Upper lobe of left lung (tissue), 4 donors: ENCODE data around the gene DNMT3A.

Experiments used
- POLR2A ChIP-seq, 4 donors: fragments of 450-650 bp; IDR thresholded peaks; one replicate each; pipeline ENCODE4 v1.5.1; 2016 to 2017; ENCODE audit warnings: antibody characterized with exemption in 4 of 4, mild to moderate bottlenecking in 2 of 4
- TF ChIP-seq, protein P1 (sequence below), 6 experiments: fragments of 450-650 bp in 4 of 6; fragments of 200-600 bp in 2 of 6; sonication (generic) in 2 of 6; IDR thresholded peaks; one replicate each; pipeline ENCODE4 v1.5.1; 2016 to 2019; ENCODE audit warnings: antibody characterized with exemption in 6 of 6

DNA sequence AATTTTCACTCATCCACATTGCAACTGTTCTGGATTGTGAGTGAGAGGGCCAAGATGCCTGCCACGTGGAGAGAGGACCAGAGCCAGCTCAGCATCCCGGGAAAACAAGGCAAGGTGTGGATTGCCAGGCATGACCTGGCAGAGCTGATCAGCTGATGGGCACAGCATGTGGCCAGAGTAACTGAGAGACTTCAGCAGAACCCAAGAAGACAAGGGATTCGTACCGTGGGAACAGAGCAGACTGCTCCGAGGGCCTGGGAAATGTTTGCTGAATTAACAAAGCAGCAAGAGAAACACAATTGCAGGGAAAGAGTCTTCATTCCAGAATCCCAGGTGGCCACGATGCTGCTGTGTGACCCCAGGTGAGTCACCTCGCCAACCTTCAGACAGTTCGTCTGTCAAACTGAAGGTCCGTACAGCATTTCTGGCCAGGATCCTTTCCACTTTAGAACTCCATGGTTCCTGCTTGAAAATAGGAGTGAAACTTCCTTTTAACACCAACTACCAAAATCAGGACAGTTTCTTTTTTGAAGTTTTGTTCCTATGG is 147.1 kb downstream of the DNMT3A start:
- TF ChIP-seq, protein P1, sequence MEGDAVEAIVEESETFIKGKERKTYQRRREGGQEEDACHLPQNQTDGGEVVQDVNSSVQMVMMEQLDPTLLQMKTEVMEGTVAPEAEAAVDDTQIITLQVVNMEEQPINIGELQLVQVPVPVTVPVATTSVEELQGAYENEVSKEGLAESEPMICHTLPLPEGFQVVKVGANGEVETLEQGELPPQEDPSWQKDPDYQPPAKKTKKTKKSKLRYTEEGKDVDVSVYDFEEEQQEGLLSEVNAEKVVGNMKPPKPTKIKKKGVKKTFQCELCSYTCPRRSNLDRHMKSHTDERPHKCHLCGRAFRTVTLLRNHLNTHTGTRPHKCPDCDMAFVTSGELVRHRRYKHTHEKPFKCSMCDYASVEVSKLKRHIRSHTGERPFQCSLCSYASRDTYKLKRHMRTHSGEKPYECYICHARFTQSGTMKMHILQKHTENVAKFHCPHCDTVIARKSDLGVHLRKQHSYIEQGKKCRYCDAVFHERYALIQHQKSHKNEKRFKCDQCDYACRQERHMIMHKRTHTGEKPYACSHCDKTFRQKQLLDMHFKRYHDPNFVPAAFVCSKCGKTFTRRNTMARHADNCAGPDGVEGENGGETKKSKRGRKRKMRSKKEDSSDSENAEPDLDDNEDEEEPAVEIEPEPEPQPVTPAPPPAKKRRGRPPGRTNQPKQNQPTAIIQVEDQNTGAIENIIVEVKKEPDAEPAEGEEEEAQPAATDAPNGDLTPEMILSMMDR (IDR thresholded peaks at IDR 0.05): no peak
- TF ChIP-seq POLR2A (IDR thresholded peaks at IDR 0.05): no peak
